HG02943 (cell line): Measurements from ENCODE around the gene TAGAP.

ENCODE experiments used
- ATAC-seq: cut with Tn5 transposase; IDR thresholded peaks from one replicate; pipeline ENCODE4 v1.9.1; 2021; ENCODE audit warnings: mild to moderate bottlenecking, low read depth, moderate library complexity; ENCODE audit not compliant: unreplicated experiment

Gene TAGAP

GRCh38 chr6:159074120-159074684 lies 29.4 kb upstream of the TAGAP start:
- no peak for ATAC-seq

DNA sequence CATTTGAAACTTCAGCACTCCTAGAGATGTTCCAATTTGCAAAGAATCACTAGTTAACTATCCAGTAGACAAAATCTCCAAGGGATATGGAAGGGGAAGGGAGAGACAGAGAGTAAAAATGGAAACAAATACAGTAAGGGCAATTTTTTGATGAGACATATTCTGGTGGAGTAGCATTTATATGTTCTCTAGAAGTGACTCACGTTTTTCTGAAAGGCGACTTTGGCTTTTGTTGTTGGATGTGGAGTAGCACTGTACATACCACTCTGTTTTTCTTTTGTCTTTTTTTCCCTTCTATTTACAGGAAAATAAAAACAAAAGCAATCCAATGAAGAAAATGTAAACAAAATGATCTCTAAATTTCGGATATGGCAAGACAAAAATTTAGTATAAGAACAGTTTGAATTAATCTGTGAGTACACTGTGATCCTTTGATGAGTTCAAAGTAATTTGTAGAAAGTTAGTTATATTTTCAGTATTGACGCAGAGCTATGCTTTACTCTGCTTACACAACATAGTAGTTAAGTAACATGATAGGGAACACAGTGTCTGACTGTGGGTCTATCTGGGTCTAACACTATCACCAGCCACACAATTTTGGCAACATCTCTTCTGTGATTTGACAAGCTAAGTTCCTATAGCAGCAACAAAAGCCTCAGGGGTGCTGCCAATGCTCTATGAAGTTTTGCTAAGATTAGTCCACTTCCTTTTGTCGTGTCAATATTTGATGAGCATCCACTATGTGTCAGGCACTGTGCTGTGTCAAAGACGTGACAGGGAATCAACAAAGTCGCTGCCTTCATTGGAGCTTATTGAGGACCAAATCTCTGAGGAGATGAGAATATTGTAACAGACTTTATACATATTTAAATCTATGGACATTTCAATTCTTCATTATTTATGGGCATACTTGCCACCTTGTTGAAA lies 27.3 kb upstream of the TAGAP start:
- ATAC-seq = no peak

DNA sequence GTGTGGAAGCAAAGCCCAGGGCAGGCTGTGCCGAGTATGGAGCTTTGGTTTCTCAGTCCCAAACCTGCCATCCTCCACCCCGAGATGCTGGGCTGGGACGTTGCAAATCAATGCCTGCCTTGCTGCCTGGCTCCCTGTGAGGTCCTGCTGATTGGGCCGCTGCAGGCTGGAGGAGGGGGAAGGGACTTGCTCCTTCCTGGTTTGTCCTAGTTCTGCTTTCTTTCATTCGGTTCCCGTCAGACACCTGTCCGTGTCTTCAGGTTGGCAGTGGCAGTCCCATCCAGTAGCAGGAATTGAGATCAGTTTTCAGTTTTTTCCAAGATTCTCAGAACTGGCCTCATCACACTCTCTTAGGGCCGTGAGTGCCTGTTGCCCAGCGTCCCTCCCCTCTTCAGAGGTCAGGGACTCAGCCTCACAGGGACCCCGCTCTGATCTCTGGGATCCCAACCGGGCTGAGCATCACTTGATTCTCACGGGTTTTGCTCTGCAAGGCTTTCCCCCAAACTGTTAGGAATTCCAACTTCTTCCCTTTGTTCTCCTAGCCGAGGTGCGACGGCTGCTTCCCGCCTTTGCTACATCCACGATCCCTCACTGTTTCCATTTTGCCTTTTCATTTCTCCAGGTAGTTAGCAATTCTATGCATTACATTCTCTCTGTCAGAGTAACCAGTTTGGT lies 24.2 kb upstream of the TAGAP start:
- ATAC-seq = no peak

DNA sequence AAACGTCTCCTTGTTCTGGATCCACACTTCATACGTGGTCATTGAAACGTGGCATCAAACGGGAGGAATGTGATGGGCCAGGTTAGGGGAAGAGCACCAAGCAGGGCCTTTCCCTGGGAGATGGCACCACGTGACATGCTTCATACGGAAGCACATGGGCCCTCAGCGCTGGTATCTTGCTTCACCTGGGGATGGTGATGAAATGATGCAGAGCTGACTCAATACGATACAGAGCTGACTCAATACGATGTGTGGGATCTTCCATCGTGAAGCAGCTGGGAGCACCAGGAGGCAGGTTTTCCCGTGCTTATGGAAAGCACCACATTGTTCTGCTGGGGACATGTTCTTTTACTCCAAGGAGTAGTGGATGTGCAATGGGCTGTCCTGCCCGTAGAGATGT lies 22.5 kb upstream of the TAGAP start:
- ATAC-seq = no peak

DNA sequence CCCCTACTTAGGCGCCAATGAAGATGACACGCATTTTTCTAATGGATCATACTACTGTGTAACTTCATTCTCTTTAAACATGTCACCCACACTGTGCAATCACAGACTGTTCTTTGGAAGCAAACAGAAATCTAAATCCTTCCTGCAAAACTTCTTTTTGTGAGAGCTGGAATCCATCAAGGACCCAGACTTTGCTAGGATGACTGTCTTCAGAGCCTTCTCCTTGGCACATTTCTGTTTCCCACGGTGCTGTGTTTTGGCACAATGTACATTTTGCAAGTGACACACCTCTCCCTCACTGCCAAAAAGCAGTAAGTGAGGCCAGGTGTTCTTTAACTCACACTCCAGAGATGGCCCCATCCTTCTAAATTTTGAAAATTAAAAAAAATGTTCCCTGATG lies 21.7 kb upstream of the TAGAP start:
- no peak for ATAC-seq

- ATAC-seq = no peak
These were observed 21.1 kb upstream of the TAGAP start for GRCh38 chr6:159065759-159066329.

- no peak for ATAC-seq
These were observed 20.3 kb upstream of the TAGAP start for GRCh38 chr6:159065091-159065490.

GRCh38 chr6:159064477-159064876 lies 19.7 kb upstream of the TAGAP start:
- no peak for ATAC-seq

DNA sequence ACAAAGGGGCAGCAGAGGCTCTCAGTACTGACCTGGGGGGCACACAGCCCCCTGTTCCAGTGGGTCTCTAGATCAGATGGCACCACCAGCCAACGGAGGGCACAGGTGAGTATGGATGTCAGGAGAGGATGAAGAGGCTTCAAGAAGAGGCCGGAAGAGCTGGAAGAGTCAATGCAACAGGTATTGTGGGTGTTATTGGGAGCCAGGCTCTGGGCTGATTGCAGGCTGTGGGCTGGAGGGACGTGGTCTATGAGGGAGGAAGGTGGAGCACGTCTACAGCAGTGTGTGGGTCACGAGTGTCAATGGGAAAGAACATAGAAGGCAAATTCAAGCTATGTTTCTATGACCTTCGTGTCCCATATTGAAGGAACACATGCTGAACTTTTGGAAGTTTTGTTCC lies 18.8 kb upstream of the TAGAP start:
- ATAC-seq = no peak

DNA sequence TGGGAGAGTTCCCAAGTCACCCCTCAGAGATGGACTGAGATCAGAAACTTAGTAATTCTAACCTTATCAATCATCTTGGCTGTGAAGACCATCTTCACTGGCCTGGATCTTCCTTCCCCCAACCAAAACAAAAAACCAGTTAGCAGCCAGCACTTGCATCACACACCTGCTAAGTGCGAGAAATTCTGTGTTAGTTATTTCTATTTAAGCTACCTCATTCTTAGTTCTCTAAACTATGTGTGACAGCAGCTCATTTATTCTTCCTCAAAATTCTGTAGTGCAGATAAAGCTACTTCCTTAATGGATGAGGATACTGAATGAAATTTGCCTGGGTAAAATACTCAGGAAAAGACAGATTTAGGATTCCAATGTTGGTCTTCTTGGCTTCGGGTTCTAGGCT lies 18.2 kb upstream of the TAGAP start:
- ATAC-seq = no peak

- no peak for ATAC-seq
These were observed 17.8 kb upstream of the TAGAP start for GRCh38 chr6:159062564-159062945.

DNA sequence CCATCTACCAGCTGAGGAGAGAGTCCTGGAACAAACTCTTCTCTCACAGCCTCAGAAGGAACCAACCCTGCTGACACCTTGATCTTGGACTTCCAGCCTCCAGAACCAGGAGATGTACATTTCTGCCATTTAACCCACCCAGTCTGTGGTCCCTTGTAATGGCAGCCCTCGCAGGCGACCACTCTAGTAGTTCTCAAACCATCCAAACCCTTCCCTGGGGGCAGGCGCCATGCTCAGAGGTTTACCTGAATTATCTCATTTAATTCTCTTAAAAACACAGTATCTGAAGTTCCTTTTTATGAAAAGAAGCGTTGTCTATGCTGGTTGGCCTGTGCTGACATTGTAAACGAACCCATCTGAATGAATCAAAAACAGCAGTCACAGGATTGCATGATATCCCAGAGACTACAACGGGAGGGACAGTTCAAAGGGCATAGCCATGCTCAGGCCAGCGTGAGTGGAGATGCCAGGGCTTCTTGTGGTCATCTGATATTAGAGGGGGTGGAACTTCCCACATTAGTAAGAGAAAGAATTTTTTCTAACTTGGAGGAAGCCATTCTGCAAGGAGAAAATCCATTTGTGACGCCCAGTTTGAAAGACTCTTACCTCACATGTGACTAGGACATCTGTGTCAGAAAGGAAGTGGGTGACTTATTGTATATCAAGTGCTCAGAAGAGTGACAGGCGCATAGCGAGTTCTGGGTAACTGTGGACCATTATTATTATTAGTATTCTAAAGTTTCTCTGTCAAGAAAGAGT lies 17.2 kb upstream of the TAGAP start:
- no peak for ATAC-seq

DNA sequence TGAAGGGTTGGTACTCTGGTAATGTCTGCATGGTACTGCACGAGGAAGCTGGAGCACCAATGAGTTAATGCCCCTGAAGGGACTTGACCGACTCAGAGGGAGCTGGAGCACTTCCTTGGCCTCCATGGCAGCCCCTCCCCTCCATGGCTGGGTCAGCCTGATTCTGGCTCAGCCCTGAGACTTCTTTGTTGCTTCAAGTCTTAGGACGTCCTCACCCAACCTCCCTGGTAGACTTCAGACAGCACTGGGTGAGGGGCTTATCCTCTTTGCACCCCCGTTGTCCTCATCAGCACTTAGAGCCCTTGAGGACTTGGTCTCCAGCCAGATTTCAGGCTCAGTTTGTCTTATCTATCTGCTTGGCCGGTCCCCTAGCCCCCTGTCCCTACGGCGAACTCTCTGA lies 16.4 kb upstream of the TAGAP start:
- ATAC-seq = no peak

DNA sequence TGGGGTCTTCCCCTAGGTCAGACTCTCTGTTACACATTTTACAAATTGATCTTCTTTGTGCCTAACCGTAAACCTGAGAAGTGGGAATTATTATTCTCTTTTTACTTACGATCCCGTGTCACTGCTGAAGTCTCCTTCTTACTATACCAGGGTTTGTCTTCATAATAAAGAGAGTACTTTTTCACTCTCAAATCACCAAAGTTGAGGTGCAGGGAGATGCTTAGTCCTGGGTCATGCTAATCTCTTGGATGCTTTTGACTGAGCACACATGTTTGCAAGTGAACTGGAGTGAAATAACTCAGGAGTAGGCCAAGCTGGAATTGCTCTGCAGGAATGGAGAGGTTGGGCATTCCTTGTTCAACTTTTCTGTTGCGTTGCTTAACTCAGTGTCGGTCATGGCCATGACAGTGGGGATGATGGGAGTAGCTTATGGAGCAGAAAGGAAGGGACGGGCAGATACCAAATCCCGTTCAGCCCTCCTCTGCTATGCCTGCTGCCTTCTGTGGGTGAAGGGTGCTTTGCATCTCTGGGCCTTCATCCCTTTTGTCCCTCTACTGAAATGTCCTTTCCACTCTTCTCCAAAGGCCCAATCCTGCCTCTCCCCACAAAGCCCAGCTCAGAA lies 15.2 kb upstream of the TAGAP start:
- ATAC-seq = no peak

DNA sequence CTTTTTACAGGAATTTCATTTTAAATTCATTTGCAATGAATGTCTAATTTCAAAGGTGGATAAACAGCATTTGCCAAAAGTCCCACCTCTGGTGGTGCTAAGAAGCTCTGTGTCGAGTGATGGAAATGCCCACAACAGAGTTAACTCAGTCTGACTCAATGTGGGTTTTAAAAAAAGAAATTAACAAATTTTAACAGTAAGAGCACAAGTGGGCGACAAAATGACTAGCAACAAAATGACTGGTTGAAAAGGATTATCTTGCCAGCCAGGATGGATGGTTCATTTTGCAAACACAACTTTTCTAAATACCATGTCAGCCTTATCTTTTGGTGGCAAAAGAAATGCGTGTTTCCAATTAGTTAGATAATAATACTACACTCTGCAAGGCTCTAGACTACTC lies 14.3 kb upstream of the TAGAP start:
- ATAC-seq = no peak

DNA sequence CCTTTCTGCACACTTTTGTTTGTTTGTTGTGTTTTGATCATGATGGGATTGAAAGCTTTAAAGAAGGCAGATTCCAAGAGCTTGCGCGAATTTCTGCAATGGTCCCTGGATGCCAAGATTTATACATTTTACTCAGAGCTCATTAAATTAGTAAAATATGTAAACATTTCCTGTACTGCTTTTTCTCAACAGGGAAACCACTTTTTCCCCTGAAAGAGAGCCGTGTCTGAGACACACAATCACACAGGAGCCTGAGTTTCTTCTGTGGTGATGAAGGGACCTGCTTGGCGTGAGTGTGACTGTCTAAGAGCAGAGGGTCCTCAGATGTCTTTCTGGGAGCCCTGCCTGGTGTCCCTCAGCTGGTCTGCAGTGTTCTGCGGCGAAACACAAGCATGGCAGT lies 12.1 kb upstream of the TAGAP start:
- no peak for ATAC-seq

DNA sequence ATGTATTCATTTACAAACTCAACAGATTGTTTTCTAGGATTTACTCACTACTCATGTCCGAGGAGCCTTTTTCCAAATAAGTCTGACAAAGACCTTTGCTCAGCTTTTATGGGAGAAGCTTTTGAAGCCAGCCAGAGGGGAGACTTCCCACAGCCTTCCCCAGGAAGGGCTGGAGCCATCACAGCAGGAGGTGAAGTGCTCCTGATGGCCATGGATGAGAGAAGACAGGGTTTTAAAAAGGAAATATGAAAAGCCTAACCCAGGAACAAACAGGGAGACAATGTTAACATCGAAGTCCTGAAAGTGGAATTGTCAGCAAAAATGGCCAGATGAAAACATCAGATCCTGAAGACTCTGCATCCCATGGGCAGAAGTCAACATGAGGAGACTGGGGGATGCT lies 11.6 kb upstream of the TAGAP start:
- no peak for ATAC-seq

GRCh38 chr6:159056003-159056402 lies 11.2 kb upstream of the TAGAP start:
- ATAC-seq = no peak

DNA sequence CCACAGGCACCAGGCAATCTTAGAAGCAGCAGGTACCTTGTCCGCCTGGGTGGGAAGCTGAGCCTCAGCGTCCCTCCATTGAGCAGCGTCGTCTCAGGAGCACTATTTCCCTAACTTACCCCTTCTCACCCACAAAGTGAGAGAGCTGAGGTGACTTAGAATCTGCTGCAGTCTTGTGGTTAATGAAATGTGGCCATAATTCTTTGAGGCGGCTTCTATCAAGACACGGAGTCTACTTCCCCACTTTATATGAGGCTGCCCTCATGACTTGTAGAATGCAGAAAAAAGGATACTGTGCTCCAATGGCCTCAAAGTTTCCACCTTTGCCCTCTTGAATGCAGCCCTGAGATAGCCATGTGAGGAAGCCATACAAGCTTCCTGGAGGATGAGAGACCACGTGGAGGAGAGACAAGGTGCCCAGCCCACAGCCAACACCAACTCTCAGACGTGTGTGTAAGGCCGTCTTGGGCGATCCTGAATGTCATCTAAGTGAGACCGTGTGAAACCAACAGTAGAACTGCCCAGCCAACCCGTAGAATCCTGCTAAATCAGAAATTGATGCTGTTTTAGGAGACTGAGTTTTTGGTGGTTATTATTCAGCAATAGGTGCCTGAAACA lies 9.1 kb upstream of the TAGAP start:
- ATAC-seq = no peak

DNA sequence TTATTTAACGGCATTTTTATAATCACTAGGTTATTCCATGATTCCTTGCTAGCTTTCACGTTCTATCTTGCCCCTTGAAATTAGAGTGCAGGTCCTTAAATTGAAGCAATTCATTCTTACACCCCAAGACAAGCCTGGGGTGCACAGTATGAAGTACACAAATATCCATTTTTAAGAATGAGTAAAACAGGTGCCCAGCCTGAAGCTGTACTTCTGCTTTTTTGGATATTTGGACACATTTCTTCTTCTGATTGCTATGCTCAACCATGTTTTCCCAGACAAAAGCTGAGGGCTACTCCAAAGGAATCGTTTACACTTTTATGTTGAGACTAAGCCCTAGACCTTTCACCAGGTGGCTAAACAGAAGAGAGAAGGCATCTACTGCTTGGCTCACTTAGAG lies 7.9 kb upstream of the TAGAP start:
- ATAC-seq = no peak
